HUES48 (cell line): ENCODE measurements around the gene MBD3L2B.

ENCODE experiments used
- H3K27ac ChIP-seq: one replicate; pipeline ENCODE4 v1.7.0; 2013; ENCODE audit warnings: low read depth, low read length, inconsistent platforms
- H3K27me3 ChIP-seq: 2 replicates; pipeline ENCODE4 v1.6.1; 2013; ENCODE audit warnings: mild to moderate bottlenecking, low read length; ENCODE audit not compliant: control insufficient read depth, insufficient read depth
- H3K36me3 ChIP-seq: 2 replicates; pipeline ENCODE4 v1.6.1; 2013; ENCODE audit warnings: low read length; ENCODE audit not compliant: control insufficient read depth, insufficient read depth
- H3K4me1 ChIP-seq: 2 replicates; pipeline ENCODE4 v1.6.1; 2013; ENCODE audit warnings: mild to moderate bottlenecking, low read length; ENCODE audit not compliant: control insufficient read depth, insufficient read depth
- H3K4me3 ChIP-seq: 2 replicates; pipeline ENCODE4 v1.5.1; 2013; ENCODE audit warnings: mild to moderate bottlenecking, low read depth, low read length
- H3K9ac ChIP-seq: 2 replicates; pipeline ENCODE4 v1.6.1; 2013; ENCODE audit warnings: mild to moderate bottlenecking, low read depth, low read length, moderate library complexity
- H3K9me3 ChIP-seq: 2 replicates; pipeline ENCODE4 v1.6.1; 2013; ENCODE audit warnings: low read length; ENCODE audit not compliant: control insufficient read depth, insufficient read depth

MBD3L2B gene

GRCh38 chr19:6988257-6988656 lies 33.0 kb downstream of the MBD3L2B start:
- no peak overlapping the region for H3K27ac ChIP-seq
- H3K9me3 ChIP-seq, result peaks cover 78% of the 10 kb centered on the region

GRCh38 chr19:6987850-6988249 lies 33.4 kb downstream of the MBD3L2B start:
- no peaks in the 10 kb centered on the region for H3K36me3 ChIP-seq
- H3K4me3 ChIP-seq, result no peak overlapping the region
- H3K27ac ChIP-seq, result no peak overlapping the region
- no peaks in the 10 kb centered on the region for H3K27me3 ChIP-seq
- H3K9me3 ChIP-seq, result peaks cover 78% of the 10 kb centered on the region
- no peak overlapping the region for H3K9ac ChIP-seq
- H3K4me1 ChIP-seq, result no peaks in the 10 kb centered on the region

More at GRCh38 chr19:6988257-6988656, 33.0 kb downstream of the MBD3L2B start:
- no peak overlapping the region for H3K9ac ChIP-seq
- H3K27me3 ChIP-seq, result no peaks in the 10 kb centered on the region
- H3K4me3 ChIP-seq, result no peak overlapping the region
- no peaks in the 10 kb centered on the region for H3K36me3 ChIP-seq
- H3K4me1 ChIP-seq, result no peaks in the 10 kb centered on the region

- Histone ChIP-seq H3K4me1 (no peaks in the 10 kb centered on the region), H3K9me3 (peaks cover 79% of the 10 kb centered on the region), H3K36me3 (no peaks in the 10 kb centered on the region), H3K27ac (no peak overlapping the region), H3K27me3 (no peaks in the 10 kb centered on the region), H3K9ac (no peak overlapping the region), H3K4me3 (no peak overlapping the region)
Measured at GRCh38 chr19:6983448-6983847, 37.8 kb downstream of the MBD3L2B start.

- Histone ChIP-seq H3K4me3 (no peak overlapping the region), H3K27me3 (no peaks in the 10 kb centered on the region), H3K36me3 (no peaks in the 10 kb centered on the region), H3K9me3 (peaks cover 84% of the 10 kb centered on the region), H3K27ac (no peak overlapping the region), H3K4me1 (no peaks in the 10 kb centered on the region), H3K9ac (no peak overlapping the region)
Measured at GRCh38 chr19:6979399-6979798, 41.8 kb downstream of the MBD3L2B start.

GRCh38 chr19:6976197-6976596 lies 45.0 kb downstream of the MBD3L2B start:
- no peaks in the 10 kb centered on the region for H3K4me1 ChIP-seq
- no peaks in the 10 kb centered on the region for H3K27me3 ChIP-seq
- 0 out of 2 replicates have a peak overlapping the region, but pooled peaks have one; percentile 13 for H3K4me3 ChIP-seq
- H3K27ac ChIP-seq, result no peak overlapping the region
- peaks cover 77% of the 10 kb centered on the region for H3K9me3 ChIP-seq
- no peak overlapping the region for H3K9ac ChIP-seq
- H3K36me3 ChIP-seq, result no peaks in the 10 kb centered on the region

- H3K4me1 ChIP-seq, result no peaks in the 10 kb centered on the region
- H3K27me3 ChIP-seq, result no peaks in the 10 kb centered on the region
- H3K9me3 ChIP-seq, result peaks cover 83% of the 10 kb centered on the region
- no peak overlapping the region for H3K27ac ChIP-seq
- H3K36me3 ChIP-seq, result no peaks in the 10 kb centered on the region
- H3K9ac ChIP-seq, result no peak overlapping the region
- H3K4me3 ChIP-seq, result no peak overlapping the region
Measured at GRCh38 chr19:6971366-6971765, 49.9 kb downstream of the MBD3L2B start.

- Histone ChIP-seq H3K27me3 (no peaks in the 10 kb centered on the region), H3K9me3 (peaks cover 82% of the 10 kb centered on the region), H3K4me1 (no peaks in the 10 kb centered on the region), H3K36me3 (no peaks in the 10 kb centered on the region), H3K9ac (no peak overlapping the region), H3K27ac (no peak overlapping the region), H3K4me3 (no peak overlapping the region)
Measured at GRCh38 chr19:6970443-6970842, 50.8 kb downstream of the MBD3L2B start.

GRCh38 chr19:6970021-6970420 lies 51.2 kb downstream of the MBD3L2B start:
- H3K9me3 ChIP-seq, result peaks cover 83% of the 10 kb centered on the region
- no peak overlapping the region for H3K4me3 ChIP-seq
- no peaks in the 10 kb centered on the region for H3K4me1 ChIP-seq
- H3K27me3 ChIP-seq, result no peaks in the 10 kb centered on the region
- no peaks in the 10 kb centered on the region for H3K36me3 ChIP-seq
- no peak overlapping the region for H3K27ac ChIP-seq
- H3K9ac ChIP-seq, result no peak overlapping the region

GRCh38 chr19:6969490-6969889 lies 51.7 kb downstream of the MBD3L2B start:
- Histone ChIP-seq H3K27me3 (no peaks in the 10 kb centered on the region), H3K27ac (no peak overlapping the region), H3K36me3 (no peaks in the 10 kb centered on the region), H3K4me3 (no peak overlapping the region), H3K9me3 (peaks cover 81% of the 10 kb centered on the region), H3K9ac (no peak overlapping the region), H3K4me1 (no peaks in the 10 kb centered on the region)
